ENCODE results near the gene CA12. TPM values are rescaled to one million over a fixed set of nuclear protein-coding genes. Genes with fewer than 3 reads are reported as not detected.

The CA12 gene
- total RNA-seq, 2 donors from 2014 or later: 0.55 to 2.4 TPM

- Mint-ChIP-seq H3K4me3 (no peak overlapping the region), H3K27me3 (ENCODE audit: low read depth) (peaks cover 36% of the 10 kb centered on the region), H3K36me3 (ENCODE audit: insufficient read depth in 2 of 2) (no peaks in the 10 kb centered on the region), H3K27ac (no peak overlapping the region), H3K4me1 (ENCODE audit: low read depth) (peaks cover 18% of the 10 kb centered on the region), H3K9me3 (no peaks in the 10 kb centered on the region)
- ATAC-seq (replicated peaks in 1 of 2) (no peak), DNase-seq (no peak)
Measured at GRCh38 chr15:63341898-63342297, 39.7 kb downstream of the CA12 start.

GRCh38 chr15:63340878-63341277, 40.8 kb downstream of the CA12 start:
- no peaks in the 10 kb centered on the region for H3K36me3 Mint-ChIP-seq (ENCODE audit: insufficient read depth in 2 of 2)
- peaks cover 18% of the 10 kb centered on the region for H3K4me1 Mint-ChIP-seq (ENCODE audit: low read depth)
- H3K27ac Mint-ChIP-seq: no peak overlapping the region
- ATAC-seq (replicated peaks in 1 of 2): no peak
- H3K27me3 Mint-ChIP-seq (ENCODE audit: low read depth): peaks cover 36% of the 10 kb centered on the region
- DNase-seq: no peak
- H3K4me3 Mint-ChIP-seq: no peak overlapping the region
- no peaks in the 10 kb centered on the region for H3K9me3 Mint-ChIP-seq

GRCh38 chr15:63340353-63340752, 41.3 kb downstream of the CA12 start:
- Mint-ChIP-seq H3K27ac (no peak overlapping the region), H3K9me3 (no peaks in the 10 kb centered on the region), H3K4me3 (no peak overlapping the region), H3K27me3 (ENCODE audit: low read depth) (peaks cover 36% of the 10 kb centered on the region), H3K4me1 (ENCODE audit: low read depth) (peaks cover 18% of the 10 kb centered on the region), H3K36me3 (ENCODE audit: insufficient read depth in 2 of 2) (no peaks in the 10 kb centered on the region)
- ATAC-seq (replicated peaks in 1 of 2) (no peak), DNase-seq (no peak)

- Mint-ChIP-seq H3K4me1 (ENCODE audit: low read depth) (peaks cover 13% of the 10 kb centered on the region), H3K27ac (no peak overlapping the region), H3K27me3 (ENCODE audit: low read depth) (peaks cover 33% of the 10 kb centered on the region), H3K9me3 (no peaks in the 10 kb centered on the region), H3K4me3 (no peak overlapping the region), H3K36me3 (ENCODE audit: insufficient read depth in 2 of 2) (no peaks in the 10 kb centered on the region)
- DNase-seq (no peak), ATAC-seq (replicated peaks in 1 of 2) (no peak)
Measured at GRCh38 chr15:63339836-63340235, 41.8 kb downstream of the CA12 start.

- ATAC-seq (replicated peaks in 1 of 2): peak; percentile 27 to 33
- H3K4me3 Mint-ChIP-seq: no peak overlapping the region
- H3K9me3 Mint-ChIP-seq: no peaks in the 10 kb centered on the region
- no peak for DNase-seq
- peaks cover 27% of the 10 kb centered on the region for H3K27me3 Mint-ChIP-seq (ENCODE audit: low read depth)
- H3K36me3 Mint-ChIP-seq (ENCODE audit: insufficient read depth in 2 of 2): no peaks in the 10 kb centered on the region
- H3K4me1 Mint-ChIP-seq (ENCODE audit: low read depth): peaks cover 7% of the 10 kb centered on the region
- H3K27ac Mint-ChIP-seq: no peak overlapping the region
Measured at GRCh38 chr15:63339006-63339766, 42.5 kb downstream of the CA12 start.

- Mint-ChIP-seq H3K4me3 (no peak overlapping the region), H3K36me3 (ENCODE audit: insufficient read depth in 2 of 2) (no peaks in the 10 kb centered on the region), H3K27me3 (ENCODE audit: low read depth) (peaks cover 20% of the 10 kb centered on the region), H3K9me3 (no peaks in the 10 kb centered on the region), H3K27ac (no peak overlapping the region), H3K4me1 (ENCODE audit: low read depth) (peaks cover 3% of the 10 kb centered on the region)
- peak; percentile 92 to 95 for ATAC-seq (replicated peaks in 1 of 2)
- DNase-seq: peak in 1 of 2 donors; percentile 14
Measured at GRCh38 chr15:63338170-63338569, 43.5 kb downstream of the CA12 start.

GRCh38 chr15:63337046-63337445, 44.6 kb downstream of the CA12 start:
- peaks cover 3% of the 10 kb centered on the region for H3K4me1 Mint-ChIP-seq (ENCODE audit: low read depth)
- no peak for DNase-seq
- H3K9me3 Mint-ChIP-seq: no peaks in the 10 kb centered on the region
- H3K36me3 Mint-ChIP-seq (ENCODE audit: insufficient read depth in 2 of 2): no peaks in the 10 kb centered on the region
- H3K27ac Mint-ChIP-seq: no peak overlapping the region
- H3K27me3 Mint-ChIP-seq (ENCODE audit: low read depth): peaks cover 23% of the 10 kb centered on the region
- ATAC-seq (replicated peaks in 1 of 2): no peak
- H3K4me3 Mint-ChIP-seq: no peak overlapping the region

GRCh38 chr15:63335543-63336240, 46.0 kb downstream of the CA12 start:
- H3K27ac Mint-ChIP-seq: no peak overlapping the region
- ATAC-seq (replicated peaks in 1 of 2) (no peak), DNase-seq (no peak)
- peaks cover 16% of the 10 kb centered on the region for H3K27me3 Mint-ChIP-seq (ENCODE audit: low read depth)
- H3K36me3 Mint-ChIP-seq (ENCODE audit: insufficient read depth in 2 of 2): no peaks in the 10 kb centered on the region
- H3K4me1 Mint-ChIP-seq (ENCODE audit: low read depth): peaks cover 11% of the 10 kb centered on the region
- H3K4me3 Mint-ChIP-seq: no peak overlapping the region
- H3K9me3 Mint-ChIP-seq: no peaks in the 10 kb centered on the region

GRCh38 chr15:63334821-63335220, 46.8 kb downstream of the CA12 start:
- DNase-seq (no peak), ATAC-seq (replicated peaks in 1 of 2) (no peak)
- H3K36me3 Mint-ChIP-seq (ENCODE audit: insufficient read depth in 2 of 2): no peaks in the 10 kb centered on the region
- H3K4me3 Mint-ChIP-seq: no peak overlapping the region
- H3K27me3 Mint-ChIP-seq (ENCODE audit: low read depth): peaks cover 9% of the 10 kb centered on the region
- H3K4me1 Mint-ChIP-seq (ENCODE audit: low read depth): peaks cover 11% of the 10 kb centered on the region
- no peaks in the 10 kb centered on the region for H3K9me3 Mint-ChIP-seq
- H3K27ac Mint-ChIP-seq: no peak overlapping the region

GRCh38 chr15:63332367-63333124, 49.1 kb downstream of the CA12 start:
- ATAC-seq (replicated peaks in 1 of 2) (no peak), DNase-seq (no peak)
- Mint-ChIP-seq H3K4me1 (ENCODE audit: low read depth) (peaks cover 8% of the 10 kb centered on the region), H3K36me3 (ENCODE audit: insufficient read depth in 2 of 2) (no peaks in the 10 kb centered on the region), H3K27me3 (ENCODE audit: low read depth) (peaks cover 7% of the 10 kb centered on the region), H3K4me3 (no peak overlapping the region), H3K9me3 (no peaks in the 10 kb centered on the region), H3K27ac (no peak overlapping the region)

- H3K9me3 Mint-ChIP-seq: no peaks in the 10 kb centered on the region
- H3K36me3 Mint-ChIP-seq (ENCODE audit: insufficient read depth in 2 of 2): no peaks in the 10 kb centered on the region
- peaks cover 7% of the 10 kb centered on the region for H3K27me3 Mint-ChIP-seq (ENCODE audit: low read depth)
- ATAC-seq (replicated peaks in 1 of 2) (peak; percentile 97 to 98), DNase-seq (peak; percentile 44 to 49)
- no peak overlapping the region for H3K27ac Mint-ChIP-seq
- no peak overlapping the region for H3K4me3 Mint-ChIP-seq
- peaks cover 8% of the 10 kb centered on the region for H3K4me1 Mint-ChIP-seq (ENCODE audit: low read depth)
Measured at GRCh38 chr15:63331456-63331855, 50.2 kb downstream of the CA12 start.

GRCh38 chr15:63330926-63331325, 50.7 kb downstream of the CA12 start:
- Mint-ChIP-seq H3K27ac (no peak overlapping the region), H3K27me3 (ENCODE audit: low read depth) (peaks cover 7% of the 10 kb centered on the region), H3K9me3 (no peaks in the 10 kb centered on the region), H3K36me3 (ENCODE audit: insufficient read depth in 2 of 2) (no peaks in the 10 kb centered on the region), H3K4me3 (no peak overlapping the region), H3K4me1 (ENCODE audit: low read depth) (peaks cover 8% of the 10 kb centered on the region)
- no peak for ATAC-seq (replicated peaks in 1 of 2)
- DNase-seq: no peak

Data from activated T-cell treated with anti-CD3 and anti-CD28 coated beads, Interleukin-2, amount 50 U/mL, for 72 hours (primary cell).